ENCODE data around the gene C6orf120. TPM values are rescaled to one million over a fixed set of nuclear protein-coding genes. Genes with fewer than 3 reads are reported as not detected.

C6orf120 gene
- total and polyA plus RNA-seq, 2 donors (not counting 1 experiment from before 2014, with no cell fraction given), result 9.7 to 27.1 TPM

- ChIA-PET POLR2A (interaction anchor here (0.6 to 3.1 kb wide), 3 partner anchors 22 to 828 kb away, joined by 3 to 28 read pairs (median 5); partner anchors contain the start of genes C6orf120, DLL1 and WDR27), CTCF (interaction anchor here (1.3 to 1.6 kb wide), 2 partner anchors 22 to 26 kb away, joined by 3 to 6 read pairs; partner anchors contain the start of genes C6orf120 and WDR27)
- Histone ChIP-seq H3K79me2 (ENCODE audit: control insufficient read depth, insufficient read depth, low read length) (peaks cover 28% of the 10 kb centered on the region), H3K9ac (ENCODE audit: low read length) (peak overlapping the region; percentile 36), H4K20me1 (ENCODE audit: control insufficient read depth, insufficient read depth, low read length, poor library complexity, severe bottlenecking) (no peaks in the 10 kb centered on the region), H3K4me3 (ENCODE audit: control extremely low read depth in 1 of 5, extremely low read depth in 1 of 5, insufficient read depth in 1 of 5, low read depth in 2 of 5, low read length in 4 of 5) (peak overlapping the region in 3 of 5 experiments; percentile 36 to 49 (median 44)), H3K4me2 (replicated peaks; ENCODE audit: low read depth, low read length, poor library complexity, severe bottlenecking) (peak overlapping the region; percentile 87), H3K27me3 (replicated peaks in 1 of 4; ENCODE audit: control extremely low read depth in 1 of 4, control insufficient read depth in 3 of 4, insufficient read depth in 4 of 4, low read length in 3 of 4) (no peaks in the 10 kb centered on the region), H3K36me3 (replicated peaks in 1 of 2; ENCODE audit: control extremely low read depth in 1 of 2, control insufficient read depth in 1 of 2, extremely low read depth in 1 of 2, insufficient read depth in 2 of 2, low read length in 1 of 2) (no peaks in the 10 kb centered on the region), H3K9me3 (ENCODE audit: control extremely low read depth in 1 of 3, control insufficient read depth in 2 of 3, insufficient read depth in 1 of 3, low read length in 2 of 3) (no peaks in the 10 kb centered on the region), H3K4me1 (ENCODE audit: control insufficient read depth in 2 of 2, insufficient read depth in 2 of 2, low read length in 2 of 2) (peaks cover 17 to 18% of the 10 kb centered on the region in 2 donors), H3K27ac (ENCODE audit: low read length in 2 of 2) (no peak overlapping the region), H2AFZ (ENCODE audit: insufficient read depth, low read depth, low read length, poor library complexity, severe bottlenecking) (peak overlapping the region; percentile 49)
- Mint-ChIP-seq H3K27me3 (no peaks in the 10 kb centered on the region), H3K4me1 (peaks cover 31% of the 10 kb centered on the region), H3K27ac (peak overlapping the region; percentile 89), H3K4me3 (peak overlapping the region; percentile 77), H3K9me3 (ENCODE audit: insufficient read depth) (no peaks in the 10 kb centered on the region)
- intact Hi-C loops (cut with micrococcal nuclease), result loop anchor here (1.0 to 10.0 kb wide), 4 partner anchors 22 to 571 kb away; partner anchors contain the start of genes C6orf120, DLL1, DYNLT2 and ERMARD
- 0% methylated on average over 86 of the region's 89 CpGs for WGBS (ENCODE audit: insufficient coverage)
- DNase-seq, result peak; percentile 81
- ATAC-seq (ENCODE audit: low read depth), result peak; percentile 57
- TF ChIP-seq CTCF (IDR thresholded peaks at IDR 0.05), result no peak
- no peak for TF ChIP-seq EZH2 (IDR thresholded peaks at IDR 0.05; ENCODE audit: borderline replicate concordance, insufficient read depth, low read depth, low read length, poor library complexity, severe bottlenecking)
These were observed 22.1 kb downstream of the C6orf120 start for GRCh38 chr6:169723991-169724493.

GRCh38 chr6:169724494-169725124 lies 22.7 kb downstream of the C6orf120 start, which contains the start of gene PHF10:
PHF10 (minus strand) TSS chr6:169724500; CDS start chr6:169723931, 569 bp downstream.
- Histone ChIP-seq H4K20me1 (ENCODE audit: control insufficient read depth, insufficient read depth, low read length, poor library complexity, severe bottlenecking) (no peaks in the 10 kb centered on the region), H3K9me3 (ENCODE audit: control extremely low read depth in 1 of 3, control insufficient read depth in 2 of 3, insufficient read depth in 1 of 3, low read length in 2 of 3) (no peaks in the 10 kb centered on the region), H3K27ac (ENCODE audit: low read length in 2 of 2) (peak within 1 kb of the TSS; percentile 77 to 88), H2AFZ (ENCODE audit: insufficient read depth, low read depth, low read length, poor library complexity, severe bottlenecking) (peak within 1 kb of the TSS; percentile 86), H3K4me3 (ENCODE audit: control extremely low read depth in 1 of 5, extremely low read depth in 1 of 5, insufficient read depth in 1 of 5, low read depth in 2 of 5, low read length in 4 of 5) (peak within 1 kb of the TSS; percentile 74 to 95 (median 77)), H3K27me3 (replicated peaks in 1 of 4; ENCODE audit: control extremely low read depth in 1 of 4, control insufficient read depth in 3 of 4, insufficient read depth in 4 of 4, low read length in 3 of 4) (no peaks in the 10 kb centered on the region), H3K4me2 (replicated peaks; ENCODE audit: low read depth, low read length, poor library complexity, severe bottlenecking) (peak within 1 kb of the TSS; percentile 87), H3K9ac (ENCODE audit: low read length) (peak within 1 kb of the TSS; percentile 72), H3K36me3 (replicated peaks in 1 of 2; ENCODE audit: control extremely low read depth in 1 of 2, control insufficient read depth in 1 of 2, extremely low read depth in 1 of 2, insufficient read depth in 2 of 2, low read length in 1 of 2) (no peaks in the 10 kb centered on the region), H3K79me2 (ENCODE audit: control insufficient read depth, insufficient read depth, low read length) (peaks cover 22% of the 10 kb centered on the region), H3K4me1 (ENCODE audit: control insufficient read depth in 2 of 2, insufficient read depth in 2 of 2, low read length in 2 of 2) (peaks cover 17 to 18% of the 10 kb centered on the region in 2 donors)
- ATAC-seq (ENCODE audit: low read depth) (peak; percentile 65), DNase-seq (peak; percentile 80)
- Mint-ChIP-seq H3K4me1 (peaks cover 26% of the 10 kb centered on the region), H3K27ac (peak within 1 kb of the TSS; percentile 93), H3K4me3 (peak within 1 kb of the TSS; percentile 90), H3K9me3 (ENCODE audit: insufficient read depth) (no peaks in the 10 kb centered on the region), H3K27me3 (no peaks in the 10 kb centered on the region)
- ChIA-PET POLR2A (no interaction called here), CTCF (interaction anchor here (1.6 to 1.7 kb wide), 2 partner anchors 21 to 26 kb away, joined by 4 to 6 read pairs; no protein-coding TSS in a partner anchor)
- intact Hi-C loops (cut with micrococcal nuclease), result loop anchor here (1.0 to 10.0 kb wide), 3 partner anchors 135 to 830 kb away; partner anchors contain the start of genes DLL1 and TBP
- under 1% methylated on average over 49 of the region's 89 CpGs for WGBS (ENCODE audit: insufficient coverage)
- TF ChIP-seq CTCF (IDR thresholded peaks at IDR 0.05) (no peak), EZH2 (IDR thresholded peaks at IDR 0.05; ENCODE audit: borderline replicate concordance, insufficient read depth, low read depth, low read length, poor library complexity, severe bottlenecking) (no peak)

Measured in B cell (primary cell).